CD8-positive, alpha-beta memory T cell (primary cell): Measurements from ENCODE around the gene DDR1. TPM values are rescaled to one million over a fixed set of nuclear protein-coding genes. Genes with fewer than 3 reads are reported as not detected.
"Not testable (repeated sequence)": the region's sequence is repeated elsewhere in the genome, so short reads cannot be mapped to it uniquely, and the experiment has no call there.

Source experiments
- CTCF ChIA-PET: fragments of 350-600 bp; sonication (Branson Sonifier 250); formaldehyde crosslinking; loops from one replicate; lab custom pipeline; 2021; ENCODE audit warnings: antibody characterized with exemption; lab: Charles Lee
- POLR2A ChIA-PET: fragments of 350-600 bp; sonication (Branson Sonifier 250); formaldehyde crosslinking; loops from one replicate; lab custom pipeline; 2021; ENCODE audit warnings: antibody characterized with exemption; lab: Charles Lee
- DNase-seq, 5 donors: peaks; one replicate each; pipeline versions ENCODE4 v3.0.0 to v3.0.0-alpha.2; 2020 to 2022; ENCODE audit warnings: mixed read lengths in 1 of 5
- H3K27ac ChIP-seq: one replicate; pipeline ENCODE4 v1.7.0; 2013; ENCODE audit warnings: low read depth, mild to moderate bottlenecking, low read length, moderate library complexity
- H3K27me3 ChIP-seq: 2 replicates; pipeline ENCODE4 v1.7.0; 2013; ENCODE audit warnings: low read length, mild to moderate bottlenecking; ENCODE audit not compliant: insufficient read depth, poor library complexity, severe bottlenecking
- H3K36me3 ChIP-seq: 2 replicates; pipeline ENCODE4 v1.7.0; 2013; ENCODE audit warnings: mild to moderate bottlenecking, low read length, moderate library complexity; ENCODE audit not compliant: insufficient read depth
- H3K4me1 ChIP-seq: 2 replicates; pipeline ENCODE4 v1.7.0; 2013; ENCODE audit warnings: mild to moderate bottlenecking, low read length, moderate library complexity; ENCODE audit not compliant: insufficient read depth
- H3K4me3 ChIP-seq: 2 replicates; pipeline ENCODE4 v1.7.0; 2013; ENCODE audit warnings: mild to moderate bottlenecking, low read length
- H3K9me3 ChIP-seq: 2 replicates; pipeline ENCODE4 v1.7.0; 2013; ENCODE audit warnings: mild to moderate bottlenecking, low read length
- H3K27ac Mint-ChIP-seq, 8 donors: one replicate each; pipeline ENCODE4 v1.8.0; 2020 to 2021; ENCODE audit warnings: mixed read lengths in 8 of 8, mild to moderate bottlenecking in 6 of 8, inconsistent platforms in 3 of 8, moderate library complexity in 3 of 8
- H3K27me3 Mint-ChIP-seq, 2 donors: one replicate each; pipeline ENCODE4 v1.8.0; 2020 to 2021; ENCODE audit warnings: mixed read lengths in 2 of 2, mild to moderate bottlenecking in 1 of 2, moderate library complexity in 1 of 2
- H3K36me3 Mint-ChIP-seq, 3 donors: one replicate each; pipeline ENCODE4 v1.8.0; 2020 to 2021; ENCODE audit warnings: mixed read lengths in 3 of 3, inconsistent platforms in 1 of 3, mild to moderate bottlenecking in 1 of 3
- H3K4me1 Mint-ChIP-seq, 3 donors: one replicate each; pipeline ENCODE4 v1.8.0; 2020 to 2021; ENCODE audit warnings: mixed read lengths in 3 of 3, inconsistent platforms in 1 of 3, mild to moderate bottlenecking in 1 of 3
- H3K4me3 Mint-ChIP-seq, 7 donors: one replicate each; pipeline ENCODE4 v1.8.0; 2020 to 2021; ENCODE audit warnings: mixed read lengths in 7 of 7, mild to moderate bottlenecking in 6 of 7, moderate library complexity in 4 of 7, inconsistent platforms in 2 of 7
- H3K9me3 Mint-ChIP-seq, 5 donors: one replicate each; pipeline ENCODE4 v1.8.0; 2020 to 2022; ENCODE audit warnings: mixed read lengths in 5 of 5, mild to moderate bottlenecking in 3 of 5, moderate library complexity in 2 of 5, inconsistent platforms in 1 of 5
- polyA plus RNA-seq: library from polyadenylated mRNA; unstranded; fragments of 300-500 nt; fragmentation: Illumina TruSeq; gene quantifications from one replicate; pipeline ENCODE4 v1.2.3, GENCODE V29; 2021
- total RNA-seq, 2 experiments: library from RNA; stranded (reverse); gene quantifications; one replicate each; pipeline ENCODE4 v1.2.3, GENCODE V29; 2021

The DDR1 gene
- total and polyA plus RNA-seq, 3 experiments from 2014 or later, result 1.2 to 10.5 (median 10.1) TPM

GRCh38 chr6:30855429-30856075 lies 28.8 kb upstream of the DDR1 start:
- H3K27ac Mint-ChIP-seq, result no peak overlapping the region
- ChIA-PET CTCF (no interaction called here), POLR2A (no interaction called here)
- H3K4me1 Mint-ChIP-seq, result no peaks in the 10 kb centered on the region
- H3K27me3 ChIP-seq, result no peaks in the 10 kb centered on the region
- no peak overlapping the region for H3K4me3 ChIP-seq
- no peaks in the 10 kb centered on the region for H3K36me3 ChIP-seq
- H3K9me3 ChIP-seq, result no peaks in the 10 kb centered on the region
- peaks cover 6 to 34% (median 13%) of the 10 kb centered on the region in 5 donors for H3K9me3 Mint-ChIP-seq
- peaks cover 7 to 10% of the 10 kb centered on the region in 2 donors for H3K27me3 Mint-ChIP-seq
- peaks cover 0 to 19% (median 1%) of the 10 kb centered on the region in 3 donors for H3K36me3 Mint-ChIP-seq
- H3K27ac ChIP-seq, result no peak overlapping the region
- no peak overlapping the region for H3K4me3 Mint-ChIP-seq
- no peak for DNase-seq
- no peaks in the 10 kb centered on the region for H3K4me1 ChIP-seq

GRCh38 chr6:30857112-30857511 lies 27.2 kb upstream of the DDR1 start:
- no peaks in the 10 kb centered on the region for H3K4me1 Mint-ChIP-seq
- peaks cover 0 to 17% (median 1%) of the 10 kb centered on the region in 3 donors for H3K36me3 Mint-ChIP-seq
- no peak overlapping the region for H3K27ac Mint-ChIP-seq
- no peak overlapping the region for H3K4me3 ChIP-seq
- H3K27ac ChIP-seq, result no peak overlapping the region
- no peak for DNase-seq
- H3K9me3 ChIP-seq, result no peaks in the 10 kb centered on the region
- H3K27me3 Mint-ChIP-seq, result peaks cover 3 to 10% of the 10 kb centered on the region in 2 donors
- H3K4me1 ChIP-seq, result no peaks in the 10 kb centered on the region
- H3K27me3 ChIP-seq, result no peaks in the 10 kb centered on the region
- peaks cover 0 to 23% (median 7%) of the 10 kb centered on the region in 5 donors for H3K9me3 Mint-ChIP-seq
- ChIA-PET POLR2A (no interaction called here), CTCF (no interaction called here)
- no peak overlapping the region for H3K4me3 Mint-ChIP-seq
- no peaks in the 10 kb centered on the region for H3K36me3 ChIP-seq

- Mint-ChIP-seq H3K27ac (no peak overlapping the region), H3K27me3 (peaks cover 3 to 10% of the 10 kb centered on the region in 2 donors), H3K4me3 (no peak overlapping the region), H3K36me3 (peaks cover 0 to 17% (median under 1%) of the 10 kb centered on the region in 3 donors), H3K9me3 (peaks cover 0 to 19% (median 5%) of the 10 kb centered on the region in 5 donors), H3K4me1 (no peaks in the 10 kb centered on the region)
- Histone ChIP-seq H3K4me3 (no peak overlapping the region), H3K27me3 (no peaks in the 10 kb centered on the region), H3K27ac (no peak overlapping the region), H3K9me3 (no peaks in the 10 kb centered on the region), H3K36me3 (no peaks in the 10 kb centered on the region), H3K4me1 (no peaks in the 10 kb centered on the region)
- DNase-seq, result no peak
- ChIA-PET CTCF (no interaction called here), POLR2A (no interaction called here)
Observed at GRCh38 chr6:30857549-30857948, 26.8 kb upstream of the DDR1 start.

GRCh38 chr6:30859726-30860125 lies 24.6 kb upstream of the DDR1 start:
- POLR2A ChIA-PET, result interaction anchor here (0.6 kb wide), 1 partner anchor 228 kb away, joined by 3 read pairs; no protein-coding TSS in a partner anchor
- H3K27ac Mint-ChIP-seq, H3K36me3 ChIP-seq, H3K4me3 Mint-ChIP-seq, DNase-seq, H3K4me1 ChIP-seq, H3K4me3 ChIP-seq, H3K27me3 ChIP-seq, H3K9me3 ChIP-seq, H3K27ac ChIP-seq, H3K27me3 Mint-ChIP-seq, H3K4me1 Mint-ChIP-seq, CTCF ChIA-PET: not testable (repeated sequence)
- H3K36me3 Mint-ChIP-seq, result peaks cover 0 to 17% (median 0%) of the 10 kb centered on the region in 3 donors
- H3K9me3 Mint-ChIP-seq, result peaks cover 0 to 15% (median 4%) of the 10 kb centered on the region in 5 donors

- H3K4me3 Mint-ChIP-seq, result no peak overlapping the region
- peaks cover 0 to 15% (median 4%) of the 10 kb centered on the region in 5 donors for H3K9me3 Mint-ChIP-seq
- Histone ChIP-seq H3K9me3 (no peaks in the 10 kb centered on the region), H3K4me1 (no peaks in the 10 kb centered on the region), H3K4me3 (no peak overlapping the region), H3K27me3 (no peaks in the 10 kb centered on the region), H3K36me3 (no peaks in the 10 kb centered on the region), H3K27ac (no peak overlapping the region)
- POLR2A ChIA-PET, result interaction anchor here (0.6 kb wide), 1 partner anchor 345 kb away, joined by 3 read pairs; no protein-coding TSS in a partner anchor
- H3K27ac Mint-ChIP-seq, result peak overlapping the region in 1 of 8 donors; percentile 43
- H3K4me1 Mint-ChIP-seq, result no peaks in the 10 kb centered on the region
- H3K27me3 Mint-ChIP-seq, result peaks cover 4% of the 10 kb centered on the region in 2 donors
- CTCF ChIA-PET, result interaction anchor here (1.2 kb wide), 1 partner anchor 17 kb away, joined by 4 read pairs; no protein-coding TSS in a partner anchor
- peaks cover 0 to 17% (median 0%) of the 10 kb centered on the region in 3 donors for H3K36me3 Mint-ChIP-seq
- DNase-seq, result no peak
Observed at GRCh38 chr6:30861257-30862048, 22.9 kb upstream of the DDR1 start.

- Histone ChIP-seq H3K9me3 (no peaks in the 10 kb centered on the region), H3K27ac (no peak overlapping the region), H3K36me3 (no peaks in the 10 kb centered on the region), H3K4me3 (no peak overlapping the region), H3K4me1 (no peaks in the 10 kb centered on the region), H3K27me3 (no peaks in the 10 kb centered on the region)
- CTCF ChIA-PET, result interaction anchor here (1.2 kb wide), 1 partner anchor 16 kb away, joined by 4 read pairs; no protein-coding TSS in a partner anchor
- DNase-seq, result no peak
- Mint-ChIP-seq H3K4me1 (no peaks in the 10 kb centered on the region), H3K27ac (no peak overlapping the region), H3K27me3 (peaks cover 0 to 4% of the 10 kb centered on the region in 2 donors), H3K4me3 (no peak overlapping the region), H3K9me3 (peaks cover 0 to 15% (median 4%) of the 10 kb centered on the region in 5 donors), H3K36me3 (peaks cover 0 to 17% (median 0%) of the 10 kb centered on the region in 3 donors)
- POLR2A ChIA-PET, result interaction anchor here (0.6 kb wide), 1 partner anchor 346 kb away, joined by 3 read pairs; no protein-coding TSS in a partner anchor
Observed at GRCh38 chr6:30862156-30862875, 22.0 kb upstream of the DDR1 start.

- no peaks in the 10 kb centered on the region for H3K4me1 ChIP-seq
- H3K27ac ChIP-seq, result no peak overlapping the region
- H3K4me3 Mint-ChIP-seq, result no peak overlapping the region
- peaks cover 8 to 17% (median 12%) of the 10 kb centered on the region in 5 donors for H3K9me3 Mint-ChIP-seq
- no peaks in the 10 kb centered on the region for H3K9me3 ChIP-seq
- ChIA-PET POLR2A (no interaction called here), CTCF (no interaction called here)
- H3K4me1 Mint-ChIP-seq, result no peaks in the 10 kb centered on the region
- no peak overlapping the region for H3K27ac Mint-ChIP-seq
- DNase-seq, result no peak
- H3K36me3 ChIP-seq, result no peaks in the 10 kb centered on the region
- no peak overlapping the region for H3K4me3 ChIP-seq
- H3K27me3 ChIP-seq, result no peaks in the 10 kb centered on the region
- H3K27me3 Mint-ChIP-seq, result peaks cover 0 to 4% of the 10 kb centered on the region in 2 donors
- peaks cover 0 to 20% (median 0%) of the 10 kb centered on the region in 3 donors for H3K36me3 Mint-ChIP-seq
Observed at GRCh38 chr6:30864325-30864724, 20.0 kb upstream of the DDR1 start.
